OCI-LY1 (cell line): ENCODE data around the gene PPP2R3B.

ENCODE experiments used
- H2AFZ ChIP-seq: fragments of 200-600 bp; sonication (generic), shearing (Covaris generic); 2 replicates; pipeline ENCODE4 v1.6.0; 2014; ENCODE audit warnings: antibody characterized with exemption, mild to moderate bottlenecking, low read length
- H3F3A ChIP-seq: fragments of 200-600 bp; sonication (generic), shearing (Covaris generic); 2 replicates; pipeline ENCODE4 v1.6.0; 2014; ENCODE audit warnings: mild to moderate bottlenecking, antibody characterized with exemption, low read length, moderate library complexity; ENCODE audit not compliant: insufficient read depth
- H3K27ac ChIP-seq: fragments of 200-600 bp; sonication (generic); 2 replicates; pipeline ENCODE4 v1.5.1; 2014; ENCODE audit warnings: low read length, mixed run types, mild to moderate bottlenecking, low read depth; ENCODE audit not compliant: poor library complexity, severe bottlenecking
- H3K27me3 ChIP-seq: fragments of 200-600 bp; sonication (generic); 2 replicates; pipeline ENCODE4 v1.6.0; 2014; ENCODE audit warnings: antibody characterized with exemption, mild to moderate bottlenecking, low read length, moderate library complexity; ENCODE audit not compliant: insufficient read depth
- H3K36me3 ChIP-seq: fragments of 200-600 bp; sonication (generic); 2 replicates; pipeline ENCODE4 v1.6.1; 2014; ENCODE audit warnings: mild to moderate bottlenecking, antibody characterized with exemption, low read length, moderate library complexity, mixed read lengths; ENCODE audit not compliant: insufficient read depth
- H3K4me1 ChIP-seq: fragments of 200-600 bp; sonication (generic); 2 replicates; pipeline ENCODE4 v1.5.1; 2014; ENCODE audit warnings: mild to moderate bottlenecking, low read length, moderate library complexity; ENCODE audit not compliant: insufficient read depth, severe bottlenecking
- H3K4me2 ChIP-seq: fragments of 200-600 bp; sonication (generic), shearing (Covaris generic); 2 replicates; pipeline ENCODE4 v1.6.1; 2014; ENCODE audit warnings: low read length
- H3K4me3 ChIP-seq: fragments of 200-600 bp; sonication (generic); 2 replicates; pipeline ENCODE4 v1.5.1; 2014; ENCODE audit warnings: low read length, low read depth, mild to moderate bottlenecking, mixed read lengths; ENCODE audit not compliant: poor library complexity, severe bottlenecking
- H3K79me2 ChIP-seq: fragments of 200-600 bp; shearing (Covaris generic); 2 replicates; pipeline ENCODE4 v1.6.1; 2016; ENCODE audit warnings: mixed run types, low read length, mixed read lengths; ENCODE audit not compliant: insufficient read depth
- H3K9ac ChIP-seq: fragments of 200-600 bp; sonication (generic), shearing (Covaris generic); 2 replicates; pipeline ENCODE4 v1.6.1; 2014; ENCODE audit warnings: mild to moderate bottlenecking, low read length, mixed read lengths
- H3K9me2 ChIP-seq: fragments of 200-600 bp; sonication (generic), shearing (Covaris generic); 2 replicates; pipeline ENCODE4 v1.6.1; 2014; ENCODE audit warnings: low read depth, mild to moderate bottlenecking, low read length, mixed read lengths
- H3K9me3 ChIP-seq: fragments of 200-600 bp; shearing (Covaris generic); 2 replicates; pipeline ENCODE4 v1.6.1; 2014; ENCODE audit warnings: low read length, mixed read lengths
- H4K20me1 ChIP-seq: fragments of 200-600 bp; sonication (generic), shearing (Covaris generic); 2 replicates; pipeline ENCODE4 v1.6.0; 2016; ENCODE audit warnings: mild to moderate bottlenecking, low read length; ENCODE audit not compliant: insufficient read depth
- CTCF ChIP-seq: fragments of 200-600 bp; sonication (generic), shearing (Covaris generic); IDR thresholded peaks from 2 replicates; pipeline ENCODE4 v1.5.1; 2017; ENCODE audit warnings: mild to moderate bottlenecking, antibody characterized with exemption, low read length, moderate library complexity, mixed read lengths
- EZH2 ChIP-seq: fragments of 200-600 bp; sonication (generic), shearing (Covaris generic); IDR thresholded peaks from 2 replicates; pipeline ENCODE4 v1.8.0; 2017; ENCODE audit warnings: borderline replicate concordance, mixed run types, mild to moderate bottlenecking, antibody characterized with exemption, low read length, moderate library complexity, mixed read lengths

Gene PPP2R3B

GRCh38 chrX:390459-390858 is 3.8 kb upstream of the PPP2R3B start:
- no peak overlapping the region for H3K9ac ChIP-seq
- H2AFZ ChIP-seq, result no peak overlapping the region
- TF ChIP-seq EZH2 (no peak), CTCF (no peak)

GRCh38 chrX:389021-389441 is 2.3 kb upstream of the PPP2R3B start:
- H3K27ac ChIP-seq, result no peak overlapping the region
- H3K27me3 ChIP-seq, result no peaks in the 10 kb centered on the region
- H3K4me2 ChIP-seq, result no peak overlapping the region
- H3K4me1 ChIP-seq, result peaks cover 16% of the 10 kb centered on the region
- H4K20me1 ChIP-seq, result no peaks in the 10 kb centered on the region
- no peaks in the 10 kb centered on the region for H3F3A ChIP-seq
- H3K36me3 ChIP-seq, result no peaks in the 10 kb centered on the region
- no peaks in the 10 kb centered on the region for H3K9me2 ChIP-seq
- no peaks in the 10 kb centered on the region for H3K9me3 ChIP-seq
- peaks cover 3% of the 10 kb centered on the region; the same call in 1 of the 2 replicates for H3K79me2 ChIP-seq
- TF ChIP-seq EZH2 (no peak), CTCF (no peak)
- H2AFZ ChIP-seq, result no peak overlapping the region
- no peak overlapping the region for H3K9ac ChIP-seq
- H3K4me3 ChIP-seq, result no peak overlapping the region

More at GRCh38 chrX:390459-390858, 3.8 kb upstream of the PPP2R3B start:
- H4K20me1 ChIP-seq, result no peaks in the 10 kb centered on the region
- no peak overlapping the region for H3K27ac ChIP-seq
- peaks cover 12% of the 10 kb centered on the region for H3K4me1 ChIP-seq
- no peaks in the 10 kb centered on the region for H3K36me3 ChIP-seq
- no peak overlapping the region for H3K4me2 ChIP-seq
- no peaks in the 10 kb centered on the region for H3K27me3 ChIP-seq
- peaks cover 2% of the 10 kb centered on the region; the same call in 1 of the 2 replicates for H3K79me2 ChIP-seq
- no peaks in the 10 kb centered on the region for H3F3A ChIP-seq
- H3K9me2 ChIP-seq, result no peaks in the 10 kb centered on the region
- no peaks in the 10 kb centered on the region for H3K9me3 ChIP-seq
- no peak overlapping the region for H3K4me3 ChIP-seq

- Histone ChIP-seq H3K79me2 (peaks cover 3% of the 10 kb centered on the region; the same call in 1 of the 2 replicates), H3K27ac (peak overlapping the region; percentile 46), H2AFZ (peak overlapping the region; percentile 95)
Observed at GRCh38 chrX:387729-388128, 1.0 kb upstream of the PPP2R3B start.

More at GRCh38 chrX:387729-388128, 1.0 kb upstream of the PPP2R3B start:
- 0 out of 2 replicates have a peak, but pooled peaks cover 3% of the 10 kb centered on the region for H3K36me3 ChIP-seq
- H3K27me3 ChIP-seq, result no peaks in the 10 kb centered on the region
- TF ChIP-seq EZH2, result no peak
- TF ChIP-seq CTCF, result no peak
- peak overlapping the region; percentile 86 for H3K4me2 ChIP-seq
- peak overlapping the region; percentile 73 for H3K9ac ChIP-seq
- H3K9me2 ChIP-seq, result no peaks in the 10 kb centered on the region
- peaks cover 16% of the 10 kb centered on the region for H3K4me1 ChIP-seq
- H3K4me3 ChIP-seq, result peak overlapping the region; percentile 83
- H3K9me3 ChIP-seq, result no peaks in the 10 kb centered on the region
- H4K20me1 ChIP-seq, result no peaks in the 10 kb centered on the region
- no peaks in the 10 kb centered on the region for H3F3A ChIP-seq
